Duodenal mucosa (tissue), 2 donors: ENCODE results near the gene IBA57.

ENCODE experiments used
- H3K27ac ChIP-seq: one replicate; pipeline ENCODE4 v1.7.0; 2013; ENCODE audit warnings: low read depth, low read length
- H3K27me3 ChIP-seq, 2 donors: one replicate each; pipeline ENCODE4 v1.7.0; 2013; ENCODE audit warnings: low read length in 2 of 2, control low read depth in 1 of 2; ENCODE audit not compliant: insufficient read depth in 2 of 2, control insufficient read depth in 1 of 2
- H3K36me3 ChIP-seq, 2 donors: one replicate each; pipeline ENCODE4 v1.7.0; 2013; ENCODE audit warnings: low read length in 2 of 2, control low read depth in 1 of 2; ENCODE audit not compliant: insufficient read depth in 2 of 2, control insufficient read depth in 1 of 2
- H3K4me1 ChIP-seq, 2 donors: one replicate each; pipeline ENCODE4 v1.7.0; 2013; ENCODE audit warnings: low read length in 2 of 2, control low read depth in 1 of 2; ENCODE audit not compliant: insufficient read depth in 2 of 2, control insufficient read depth in 1 of 2
- H3K4me3 ChIP-seq, 2 donors: one replicate each; pipeline ENCODE4 v1.7.0; 2013; ENCODE audit warnings: low read length in 2 of 2, low read depth in 1 of 2
- H3K9ac ChIP-seq, 2 donors: one replicate each; pipeline ENCODE4 v1.7.0; 2013; ENCODE audit warnings: low read length in 2 of 2, low read depth in 1 of 2
- H3K9me3 ChIP-seq, 2 donors: one replicate each; pipeline ENCODE4 v1.7.0; 2013; ENCODE audit warnings: low read length in 2 of 2, control low read depth in 1 of 2; ENCODE audit not compliant: control insufficient read depth in 1 of 2

IBA57 gene

DNA sequence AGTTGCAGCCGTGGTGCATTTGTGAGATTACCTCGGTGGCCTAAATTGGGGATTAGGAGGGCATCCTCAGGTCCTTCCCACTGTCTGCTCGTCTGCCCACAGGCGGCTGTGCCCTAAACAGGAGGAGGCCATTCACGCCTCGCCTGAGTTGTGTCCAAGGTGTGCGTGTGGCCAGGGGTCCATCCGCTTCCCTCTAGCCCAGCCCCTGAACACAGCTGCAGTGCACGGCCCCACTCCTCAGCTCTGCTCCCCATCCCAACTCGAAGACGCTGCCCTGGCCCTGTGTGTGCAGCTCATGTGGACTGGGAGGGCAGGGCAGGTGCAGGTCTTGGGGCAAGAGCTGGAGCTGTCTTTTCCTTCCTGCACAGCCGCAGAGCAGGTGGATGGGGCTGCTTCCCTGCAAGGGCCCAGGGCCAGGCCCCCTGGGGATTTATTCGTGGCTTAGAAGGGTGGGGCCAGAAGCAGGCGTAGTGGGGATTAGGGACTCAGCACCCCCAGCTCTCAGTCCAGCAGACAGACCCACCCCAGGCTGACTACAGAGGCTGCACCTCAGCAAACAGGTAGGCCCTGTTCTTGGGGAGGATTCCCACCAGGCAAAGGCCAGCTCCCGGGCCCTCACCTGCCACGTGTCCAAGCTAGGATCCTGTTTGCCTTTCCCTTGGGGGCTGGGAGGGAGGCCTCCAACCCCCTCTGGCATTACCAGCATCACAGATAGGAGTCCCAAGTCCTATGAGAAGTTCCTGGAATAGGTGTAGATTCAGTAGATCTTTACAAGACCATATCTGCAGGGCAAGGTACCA lies 21.2 kb upstream of the IBA57 start:
- H3K4me3 ChIP-seq: no peak overlapping the region
- H3K4me1 ChIP-seq: peaks cover 36 to 37% of the 10 kb centered on the region in 2 donors
- no peak overlapping the region for H3K9ac ChIP-seq

DNA sequence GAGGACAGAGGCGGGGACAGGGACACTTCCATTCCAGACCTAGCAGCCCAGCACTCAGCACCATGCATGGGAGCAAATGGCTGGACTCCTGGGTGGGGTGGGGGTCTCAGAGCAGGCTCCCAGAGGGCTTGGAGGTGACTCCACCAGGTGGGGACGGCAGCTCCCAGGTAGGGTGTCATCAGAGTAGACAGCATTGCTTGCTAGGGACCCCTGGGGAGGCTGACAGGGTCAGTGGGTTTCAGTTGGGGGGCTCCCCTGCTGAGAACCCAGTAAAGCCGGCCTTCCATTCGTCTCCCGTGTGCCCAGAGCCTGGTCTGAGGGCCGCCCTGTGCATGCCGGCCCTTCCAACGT lies 20.6 kb upstream of the IBA57 start:
- no peak overlapping the region for H3K27ac ChIP-seq
- peaks cover 8 to 41% of the 10 kb centered on the region in 2 donors for H3K36me3 ChIP-seq
- peaks cover 36 to 37% of the 10 kb centered on the region in 2 donors for H3K4me1 ChIP-seq
- no peaks in the 10 kb centered on the region for H3K9me3 ChIP-seq
- no peaks in the 10 kb centered on the region for H3K27me3 ChIP-seq
- H3K4me3 ChIP-seq: no peak overlapping the region
- H3K9ac ChIP-seq: no peak overlapping the region

More for the DNA sequence above, 21.2 kb upstream of the IBA57 start:
- Histone ChIP-seq H3K27me3 (no peaks in the 10 kb centered on the region), H3K9me3 (no peaks in the 10 kb centered on the region), H3K27ac (no peak overlapping the region), H3K36me3 (peaks cover 8 to 41% of the 10 kb centered on the region in 2 donors)

DNA sequence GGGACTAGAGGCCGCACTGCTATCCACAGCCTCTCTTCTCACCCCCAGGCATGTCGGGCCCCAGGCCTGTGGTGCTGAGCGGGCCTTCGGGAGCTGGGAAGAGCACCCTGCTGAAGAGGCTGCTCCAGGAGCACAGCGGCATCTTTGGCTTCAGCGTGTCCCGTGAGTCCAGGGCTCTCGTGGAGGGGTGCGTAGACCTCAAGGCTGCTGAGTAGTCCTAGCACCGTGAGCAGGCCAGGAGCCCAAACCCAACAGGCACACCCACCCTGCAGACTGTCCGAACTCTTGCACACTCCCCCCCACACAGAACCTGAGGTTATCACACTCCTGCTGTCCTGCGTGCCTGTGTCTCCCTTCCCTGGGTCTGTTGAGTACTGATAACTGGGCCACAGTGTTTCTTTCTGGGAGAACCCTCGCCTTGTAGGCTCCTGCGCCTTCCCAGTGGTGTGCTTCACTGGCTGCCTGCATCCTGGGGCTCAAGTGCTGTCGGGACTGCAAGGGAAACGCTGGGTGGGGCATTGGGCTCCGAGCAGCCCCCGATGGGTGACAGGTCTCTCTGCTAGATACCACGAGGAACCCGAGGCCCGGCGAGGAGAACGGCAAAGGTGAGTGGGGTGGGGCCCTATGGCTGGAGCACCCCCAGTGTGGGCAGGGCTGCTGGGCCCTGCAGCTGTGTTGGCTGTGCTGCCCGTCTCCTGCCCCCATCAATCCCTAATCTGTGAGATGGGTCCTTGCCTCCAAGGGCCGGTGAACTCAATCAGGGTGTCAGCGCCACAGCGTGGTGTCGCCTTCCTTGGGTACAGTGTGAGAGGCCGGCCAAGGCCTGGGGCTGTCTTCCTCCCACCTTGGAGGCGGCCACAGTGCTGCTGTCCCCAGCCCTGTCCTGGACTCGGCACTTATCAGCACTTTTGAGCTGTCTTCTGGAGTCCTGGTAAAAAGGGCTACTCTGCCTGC lies 19.9 kb upstream of the IBA57 start:
- H3K27ac ChIP-seq: no peak overlapping the region
- no peak overlapping the region for H3K9ac ChIP-seq
- H3K36me3 ChIP-seq: peaks cover 8 to 41% of the 10 kb centered on the region in 2 donors
- peaks cover 36 to 37% of the 10 kb centered on the region in 2 donors for H3K4me1 ChIP-seq
- H3K9me3 ChIP-seq: no peaks in the 10 kb centered on the region
- H3K4me3 ChIP-seq: no peak overlapping the region
- no peaks in the 10 kb centered on the region for H3K27me3 ChIP-seq

DNA sequence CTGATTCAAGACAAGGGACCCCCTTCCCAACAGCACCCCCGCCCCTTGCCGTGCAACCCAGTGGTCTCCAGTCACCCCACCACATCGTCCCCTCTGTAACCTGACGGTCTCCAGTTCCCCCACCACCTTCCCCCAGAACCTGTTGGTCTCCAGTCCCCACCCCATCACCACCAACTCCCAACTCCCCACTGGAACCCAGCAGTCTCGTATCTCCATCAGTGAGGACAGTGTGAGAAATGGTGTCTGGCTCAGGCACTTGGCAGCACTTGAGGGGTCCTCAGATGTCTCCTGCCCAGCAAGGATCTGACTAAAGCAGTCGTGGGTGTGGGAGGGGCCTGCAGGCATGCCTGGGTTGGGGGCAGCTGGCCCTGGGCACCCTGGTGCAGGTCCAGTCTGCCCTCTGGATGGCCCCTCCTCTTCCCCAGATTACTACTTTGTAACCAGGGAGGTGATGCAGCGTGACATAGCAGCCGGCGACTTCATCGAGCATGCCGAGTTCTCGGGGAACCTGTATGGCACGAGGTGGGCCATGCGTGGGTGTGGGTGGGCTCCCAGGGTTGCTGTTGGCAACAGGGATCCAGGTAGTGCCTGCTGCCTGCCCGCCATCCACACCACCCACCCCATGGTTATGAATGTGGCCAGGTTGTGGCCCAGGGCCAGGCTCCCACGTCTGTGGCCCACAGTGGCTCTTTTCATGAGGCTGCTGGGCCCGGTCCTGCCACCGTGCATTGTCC lies 19.0 kb upstream of the IBA57 start:
- Histone ChIP-seq H3K9me3 (no peaks in the 10 kb centered on the region), H3K27ac (no peak overlapping the region), H3K4me3 (no peak overlapping the region), H3K27me3 (no peaks in the 10 kb centered on the region), H3K36me3 (peaks cover 8 to 41% of the 10 kb centered on the region in 2 donors), H3K4me1 (peaks cover 29 to 41% of the 10 kb centered on the region in 2 donors), H3K9ac (no peak overlapping the region)

DNA sequence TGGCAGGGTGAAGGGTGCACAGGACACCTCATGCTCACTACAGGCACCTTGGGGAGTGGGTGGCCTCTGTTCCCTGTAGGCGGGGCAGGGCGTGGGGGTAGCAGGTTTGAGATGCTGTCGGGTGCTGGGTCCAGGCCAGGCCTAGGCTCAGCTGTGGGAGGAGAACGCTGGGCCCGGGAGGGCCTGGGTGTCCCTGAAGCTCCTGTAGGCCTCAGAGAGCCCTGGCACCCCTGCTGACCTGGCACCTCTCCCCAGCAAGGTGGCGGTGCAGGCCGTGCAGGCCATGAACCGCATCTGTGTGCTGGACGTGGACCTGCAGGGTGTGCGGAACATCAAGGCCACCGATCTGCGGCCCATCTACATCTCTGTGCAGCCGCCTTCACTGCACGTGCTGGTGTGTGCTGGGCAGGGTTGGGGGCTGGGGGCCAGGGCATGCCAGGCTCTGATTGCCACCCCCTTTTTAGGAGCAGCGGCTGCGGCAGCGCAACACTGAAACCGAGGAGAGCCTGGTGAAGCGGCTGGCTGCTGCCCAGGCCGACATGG lies 18.4 kb upstream of the IBA57 start:
- Histone ChIP-seq H3K27me3 (no peaks in the 10 kb centered on the region), H3K9me3 (no peaks in the 10 kb centered on the region), H3K4me1 (peaks cover 23 to 35% of the 10 kb centered on the region in 2 donors), H3K4me3 (no peak overlapping the region), H3K36me3 (peaks cover 8 to 41% of the 10 kb centered on the region in 2 donors), H3K27ac (no peak overlapping the region), H3K9ac (no peak overlapping the region)

DNA sequence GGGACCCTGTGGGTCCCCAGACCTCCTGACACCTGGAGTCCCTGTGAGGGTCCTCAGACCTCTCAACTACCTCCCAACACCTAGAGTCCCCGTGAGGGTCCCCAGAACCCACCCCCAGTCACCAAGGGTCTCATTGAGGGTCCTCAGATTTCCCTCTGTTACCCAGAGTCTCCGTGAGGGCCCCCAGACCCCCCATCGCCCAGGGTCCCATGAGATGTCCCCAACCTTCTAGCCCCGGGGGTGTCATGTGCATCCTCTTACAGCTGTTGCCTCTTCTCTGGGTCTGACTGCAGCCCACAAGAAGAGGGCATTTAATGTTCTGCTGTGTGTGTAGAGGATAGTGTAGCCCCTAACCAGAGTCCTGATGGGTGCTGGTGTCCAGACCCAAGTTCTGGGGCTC lies 17.8 kb upstream of the IBA57 start:
- Histone ChIP-seq H3K4me1 (peaks cover 17 to 30% of the 10 kb centered on the region in 2 donors), H3K9ac (no peak overlapping the region), H3K27ac (no peak overlapping the region)

DNA sequence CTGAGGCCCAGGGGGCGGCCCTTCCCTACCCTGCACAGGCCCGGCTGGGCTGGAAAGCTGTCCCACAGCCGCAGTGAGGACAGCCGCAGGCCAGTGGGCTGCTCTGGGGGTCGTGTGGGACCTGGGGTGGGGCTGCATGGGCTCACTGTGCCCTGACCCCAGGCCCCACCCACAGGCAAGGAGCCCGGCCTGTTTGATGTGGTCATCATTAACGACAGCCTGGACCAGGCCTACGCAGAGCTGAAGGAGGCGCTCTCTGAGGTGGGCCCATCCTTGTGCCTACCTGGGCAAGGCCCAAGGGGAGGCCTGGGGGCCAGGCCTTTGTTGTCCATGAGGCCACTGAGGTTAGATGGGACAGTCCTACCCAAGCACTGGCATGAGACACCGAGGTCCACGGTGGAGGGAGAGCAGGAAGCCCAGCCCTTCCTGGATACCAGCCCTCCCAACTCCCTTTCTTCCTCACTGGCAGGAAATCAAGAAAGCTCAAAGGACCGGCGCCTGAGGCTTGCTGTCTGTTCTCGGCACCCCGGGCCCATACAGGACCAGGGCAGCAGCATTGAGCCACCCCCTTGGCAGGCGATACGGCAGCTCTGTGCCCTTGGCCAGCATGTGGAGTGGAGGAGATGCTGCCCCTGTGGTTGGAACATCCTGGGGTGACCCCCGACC lies 17.3 kb upstream of the IBA57 start:
- Histone ChIP-seq H3K27me3 (no peaks in the 10 kb centered on the region), H3K27ac (no peak overlapping the region), H3K9me3 (no peaks in the 10 kb centered on the region), H3K36me3 (peaks cover 8 to 41% of the 10 kb centered on the region in 2 donors), H3K4me3 (no peak overlapping the region), H3K9ac (no peak overlapping the region), H3K4me1 (peaks cover 11 to 24% of the 10 kb centered on the region in 2 donors)

More for the DNA sequence above, 17.8 kb upstream of the IBA57 start:
- Histone ChIP-seq H3K9me3 (no peaks in the 10 kb centered on the region), H3K27me3 (no peaks in the 10 kb centered on the region), H3K36me3 (peaks cover 8 to 41% of the 10 kb centered on the region in 2 donors), H3K4me3 (no peak overlapping the region)

DNA sequence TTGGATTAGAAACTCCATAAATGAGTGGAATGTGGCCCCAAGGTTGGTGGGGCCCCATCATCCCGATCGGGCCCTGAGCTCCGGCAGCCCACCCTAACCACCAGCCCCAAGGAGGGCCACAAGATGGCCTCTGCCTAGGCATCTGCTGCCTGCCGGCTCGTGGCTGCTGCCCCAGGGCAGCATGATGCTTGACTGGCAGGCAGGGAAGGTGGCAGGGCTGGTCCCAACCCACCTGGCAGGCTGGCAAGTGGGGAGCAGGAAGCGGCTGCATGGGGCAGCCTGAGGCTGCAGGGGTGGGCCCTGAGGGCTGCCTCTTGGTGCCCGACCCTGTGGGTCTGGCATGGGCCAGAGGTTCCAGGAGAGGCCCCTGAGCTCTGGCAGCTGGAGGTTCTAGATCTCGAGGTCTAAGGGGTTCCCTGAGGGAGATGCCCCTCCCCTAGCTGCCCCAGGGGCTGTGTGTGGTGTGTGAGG lies 16.6 kb upstream of the IBA57 start:
- H3K4me3 ChIP-seq: no peak overlapping the region
- H3K36me3 ChIP-seq: peaks cover 8 to 40% of the 10 kb centered on the region in 2 donors
- peak overlapping the region; percentile 32 for H3K27ac ChIP-seq
- H3K9ac ChIP-seq: no peak overlapping the region
- H3K27me3 ChIP-seq: no peaks in the 10 kb centered on the region
- peaks cover 5 to 18% of the 10 kb centered on the region in 2 donors for H3K4me1 ChIP-seq
- no peaks in the 10 kb centered on the region for H3K9me3 ChIP-seq

DNA sequence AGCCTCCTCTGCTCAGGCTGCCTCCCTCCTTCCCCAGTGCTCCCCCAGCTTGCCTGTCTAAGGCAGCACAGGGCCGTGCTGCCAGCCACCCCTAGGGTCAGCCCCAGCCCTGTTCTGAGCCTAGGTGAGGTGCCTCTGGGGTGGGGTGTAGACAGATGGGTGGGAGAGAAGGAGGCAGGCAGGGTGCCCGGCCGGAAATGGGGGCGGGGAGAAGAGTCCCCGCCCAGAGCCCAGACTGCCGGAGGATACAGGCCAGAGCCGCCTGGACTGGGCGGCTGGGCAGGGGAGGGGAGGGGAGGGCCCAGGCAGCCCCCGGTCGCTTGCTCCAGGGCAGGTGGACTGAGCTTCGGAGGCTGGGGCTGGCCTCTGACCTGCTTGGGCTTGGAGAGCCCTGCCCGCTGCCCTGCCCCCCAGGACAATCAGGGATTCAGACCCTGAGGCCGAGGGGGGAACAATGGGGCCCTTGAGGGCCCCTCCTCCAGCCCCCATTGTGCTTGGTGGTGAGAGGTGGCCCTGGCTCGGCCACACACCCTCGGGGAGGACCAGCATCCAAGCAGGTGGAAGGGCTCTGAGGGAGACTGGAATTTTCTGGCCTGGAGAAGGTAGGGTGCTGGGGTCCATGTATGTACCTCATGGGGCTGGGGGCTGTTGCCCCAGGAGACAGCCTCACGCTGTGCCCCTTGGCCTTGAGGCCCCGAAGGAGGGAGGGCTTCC lies 16.0 kb upstream of the IBA57 start, which contains the start of gene GJC2:
Gene GJC2 (plus strand): TSS at position 525 of the 714 bp plus-strand sequence. CDS start 7,829 bp downstream, outside the sequence.
- Histone ChIP-seq H3K4me1 (peaks cover 0 to 12% of the 10 kb centered on the region in 2 donors), H3K36me3 (peaks cover 8 to 36% of the 10 kb centered on the region in 2 donors), H3K27ac (peak within 1 kb of the TSS; percentile 42), H3K9me3 (no peaks in the 10 kb centered on the region), H3K9ac (peak within 1 kb of the TSS in 1 of 2 donors; percentile 18), H3K27me3 (no peaks in the 10 kb centered on the region), H3K4me3 (no peak within 1 kb of the TSS)
